ENCODE data around the gene VAT1L.

VAT1L gene

DNA sequence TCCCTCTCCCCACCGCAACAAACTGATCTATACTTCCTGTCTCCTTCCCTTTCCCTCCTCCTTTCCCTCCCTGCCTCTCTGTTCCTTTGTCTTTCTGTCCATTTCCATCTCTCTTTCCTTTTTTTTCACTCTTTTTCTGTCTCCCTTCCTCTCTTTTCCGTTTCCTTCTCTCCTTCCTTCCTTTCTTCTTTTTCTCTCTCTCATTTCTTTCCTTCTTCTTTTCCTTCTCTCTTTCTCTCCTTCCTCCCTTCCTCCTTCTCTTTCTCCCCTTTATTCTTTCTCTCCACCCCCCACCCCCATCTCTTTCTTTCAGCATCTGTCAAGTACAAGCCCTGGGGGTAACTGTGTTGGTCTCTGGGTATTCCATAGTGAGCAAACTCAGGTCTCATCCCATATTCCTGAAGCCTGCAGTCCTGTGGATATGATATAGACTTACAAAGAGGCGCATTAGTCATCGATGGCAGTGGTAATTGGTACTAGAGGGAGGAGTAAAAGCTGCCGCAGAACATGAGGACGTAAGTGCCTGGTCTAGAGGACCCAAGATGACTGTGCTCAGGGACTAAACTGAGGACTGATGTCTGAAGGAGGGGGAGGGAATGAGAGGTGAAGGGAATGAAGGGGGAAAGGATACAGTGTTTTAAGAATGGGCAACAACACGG, 50.4 kb downstream of the VAT1L start:
- Histone ChIP-seq H3K4me3 (ENCODE audit: low read length) (no peak overlapping the region), H3K4me1 (ENCODE audit: control insufficient read depth, insufficient read depth, low read length) (no peaks in the 10 kb centered on the region), H3K4me2 (ENCODE audit: low read length) (no peak overlapping the region), H3K9me3 (replicated peaks; ENCODE audit: low read length) (peaks cover 6% of the 10 kb centered on the region), H3K27me3 (ENCODE audit: control insufficient read depth, insufficient read depth, low read length) (no peaks in the 10 kb centered on the region), H3K36me3 (ENCODE audit: insufficient read depth, low read length) (no peaks in the 10 kb centered on the region), H3K9ac (ENCODE audit: low read depth, low read length) (no peak overlapping the region)

DNA sequence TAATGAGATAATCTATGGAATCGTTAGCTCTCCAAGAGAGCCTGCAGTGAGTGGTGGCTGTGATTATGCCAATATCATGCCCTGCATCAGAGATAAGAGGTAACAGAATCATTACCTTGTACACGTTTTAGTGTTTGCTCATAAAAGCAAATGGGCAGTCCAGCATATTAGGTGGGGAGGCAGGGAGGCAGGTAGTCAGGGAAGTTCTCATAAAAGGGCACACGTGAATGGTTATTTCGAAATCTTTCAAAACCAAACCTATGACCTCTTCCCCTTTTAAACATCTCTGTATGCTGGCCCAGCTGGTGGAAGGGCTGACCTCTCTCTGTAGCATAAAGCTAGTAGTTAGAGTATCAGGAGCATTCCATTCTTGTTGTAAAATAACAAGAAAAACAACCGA, 51.7 kb downstream of the VAT1L start:
- Histone ChIP-seq H3K9ac (ENCODE audit: low read depth, low read length) (no peak overlapping the region), H3K36me3 (ENCODE audit: insufficient read depth, low read length) (no peaks in the 10 kb centered on the region), H3K4me3 (ENCODE audit: low read length) (no peak overlapping the region), H3K9me3 (replicated peaks; ENCODE audit: low read length) (no peaks in the 10 kb centered on the region), H3K4me2 (ENCODE audit: low read length) (no peak overlapping the region), H3K27me3 (ENCODE audit: control insufficient read depth, insufficient read depth, low read length) (no peaks in the 10 kb centered on the region), H3K4me1 (ENCODE audit: control insufficient read depth, insufficient read depth, low read length) (no peaks in the 10 kb centered on the region)

DNA sequence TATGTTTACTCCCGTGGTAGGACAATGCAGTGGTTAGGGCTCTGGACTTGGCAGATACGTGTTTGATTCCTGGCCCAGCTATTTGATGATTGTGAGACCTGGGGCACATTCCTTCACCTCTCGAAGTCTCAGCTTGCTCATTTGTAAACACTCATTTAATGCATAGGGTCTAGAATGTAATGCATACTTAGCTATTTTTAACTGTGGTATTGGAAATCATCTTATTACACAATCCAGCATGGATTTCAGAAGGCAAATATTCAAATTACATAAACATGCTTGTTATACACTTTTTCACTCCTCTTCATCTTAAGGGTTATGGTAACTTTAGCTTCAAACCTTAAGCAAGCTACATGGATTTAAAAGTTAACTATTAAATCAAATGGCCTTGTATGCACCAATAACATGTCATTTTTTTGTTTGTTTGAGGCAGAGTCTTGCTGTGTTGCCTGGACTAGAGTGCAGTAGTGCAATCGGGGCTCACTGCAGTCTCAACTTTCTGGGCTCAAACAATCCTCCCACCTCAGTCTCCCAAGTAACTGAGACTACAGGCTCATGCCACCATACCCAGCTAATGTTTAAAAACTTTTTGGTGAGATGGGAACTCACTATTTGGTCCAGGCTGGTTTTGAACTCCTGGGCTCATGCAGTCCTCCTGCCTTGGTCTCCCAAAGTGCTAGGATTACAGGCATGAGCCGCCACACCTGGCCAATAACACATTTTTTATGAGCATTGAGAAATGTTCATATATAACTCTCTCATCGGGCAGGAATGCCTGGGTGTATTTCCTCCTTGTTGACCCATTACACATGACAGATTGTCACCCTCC, 52.5 kb downstream of the VAT1L start:
- no peak overlapping the region for H3K4me3 ChIP-seq (ENCODE audit: low read length)
- H3K9ac ChIP-seq (ENCODE audit: low read depth, low read length): no peak overlapping the region
- H3K4me1 ChIP-seq (ENCODE audit: control insufficient read depth, insufficient read depth, low read length): no peaks in the 10 kb centered on the region
- H3K9me3 ChIP-seq (replicated peaks; ENCODE audit: low read length): no peaks in the 10 kb centered on the region
- no peaks in the 10 kb centered on the region for H3K36me3 ChIP-seq (ENCODE audit: insufficient read depth, low read length)
- H3K4me2 ChIP-seq (ENCODE audit: low read length): no peak overlapping the region
- no peaks in the 10 kb centered on the region for H3K27me3 ChIP-seq (ENCODE audit: control insufficient read depth, insufficient read depth, low read length)

DNA sequence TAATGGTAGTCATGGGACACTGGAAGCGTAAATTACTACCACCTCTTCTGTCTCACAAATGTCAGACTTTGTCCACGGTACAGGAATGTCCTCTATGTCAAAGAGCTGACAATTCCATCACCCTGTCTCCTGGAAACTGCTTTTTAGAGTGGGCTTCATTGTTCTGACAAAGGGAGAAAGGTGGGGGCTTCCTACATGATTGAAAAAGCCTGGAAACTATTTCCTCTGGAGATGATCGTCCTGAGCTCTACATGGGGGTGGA, 53.1 kb downstream of the VAT1L start:
- Histone ChIP-seq H3K4me3 (ENCODE audit: low read length) (no peak overlapping the region), H3K9me3 (replicated peaks; ENCODE audit: low read length) (no peaks in the 10 kb centered on the region)

DNA sequence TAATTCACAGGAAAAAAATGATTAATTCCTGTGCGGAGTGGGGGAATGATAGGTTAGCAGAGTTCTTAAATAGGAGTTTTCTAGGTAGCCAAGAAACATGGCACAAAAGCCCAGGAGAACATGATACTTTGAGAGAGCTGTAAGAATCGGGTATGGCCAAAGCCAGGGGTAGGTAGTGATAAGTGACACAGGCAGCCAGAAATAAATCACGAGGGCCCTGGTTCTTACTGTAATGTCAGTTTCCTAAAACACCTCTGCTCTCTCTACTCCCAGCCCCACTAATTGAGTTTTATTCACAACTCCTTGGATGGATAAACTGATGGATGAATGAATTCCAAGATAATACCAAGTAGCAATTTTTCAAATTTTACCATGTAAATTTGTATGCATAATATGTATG, 54.1 kb downstream of the VAT1L start:
- H3K4me3 ChIP-seq (ENCODE audit: low read length): no peak overlapping the region
- no peak overlapping the region for H3K4me2 ChIP-seq (ENCODE audit: low read length)
- H3K9me3 ChIP-seq (replicated peaks; ENCODE audit: low read length): no peaks in the 10 kb centered on the region
- no peak overlapping the region for H3K9ac ChIP-seq (ENCODE audit: low read depth, low read length)
- H3K36me3 ChIP-seq (ENCODE audit: insufficient read depth, low read length): no peaks in the 10 kb centered on the region
- H3K27me3 ChIP-seq (ENCODE audit: control insufficient read depth, insufficient read depth, low read length): no peaks in the 10 kb centered on the region
- H3K4me1 ChIP-seq (ENCODE audit: control insufficient read depth, insufficient read depth, low read length): no peaks in the 10 kb centered on the region

More for the DNA sequence above, 53.1 kb downstream of the VAT1L start:
- H3K9ac ChIP-seq (ENCODE audit: low read depth, low read length): no peak overlapping the region
- H3K4me2 ChIP-seq (ENCODE audit: low read length): no peak overlapping the region
- H3K36me3 ChIP-seq (ENCODE audit: insufficient read depth, low read length): no peaks in the 10 kb centered on the region
- H3K27me3 ChIP-seq (ENCODE audit: control insufficient read depth, insufficient read depth, low read length): no peaks in the 10 kb centered on the region
- no peaks in the 10 kb centered on the region for H3K4me1 ChIP-seq (ENCODE audit: control insufficient read depth, insufficient read depth, low read length)

DNA sequence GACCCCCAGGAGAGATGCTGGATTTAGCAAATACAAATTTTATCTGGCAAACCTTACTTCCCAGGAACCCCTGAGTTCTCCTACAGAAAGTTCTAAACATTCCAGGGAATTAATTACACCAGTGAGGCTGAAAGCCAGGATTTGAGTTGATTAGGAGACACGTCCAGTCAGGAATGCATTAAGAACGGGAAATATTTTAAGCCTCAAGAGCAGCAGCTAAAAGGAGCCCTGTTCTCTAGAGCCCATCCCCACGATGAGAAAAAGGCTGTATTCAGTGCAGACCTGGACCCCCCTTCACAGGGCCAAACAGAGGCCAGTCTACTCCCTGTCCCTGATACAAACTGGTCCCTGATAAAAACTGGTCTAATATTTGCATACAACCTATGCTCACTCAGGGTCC, 55.0 kb downstream of the VAT1L start:
- Histone ChIP-seq H3K9ac (ENCODE audit: low read depth, low read length) (no peak overlapping the region), H3K4me2 (ENCODE audit: low read length) (no peak overlapping the region), H3K36me3 (ENCODE audit: insufficient read depth, low read length) (no peaks in the 10 kb centered on the region), H3K27me3 (ENCODE audit: control insufficient read depth, insufficient read depth, low read length) (no peaks in the 10 kb centered on the region), H3K4me3 (ENCODE audit: low read length) (no peak overlapping the region), H3K9me3 (replicated peaks; ENCODE audit: low read length) (no peaks in the 10 kb centered on the region), H3K4me1 (ENCODE audit: control insufficient read depth, insufficient read depth, low read length) (no peaks in the 10 kb centered on the region)

DNA sequence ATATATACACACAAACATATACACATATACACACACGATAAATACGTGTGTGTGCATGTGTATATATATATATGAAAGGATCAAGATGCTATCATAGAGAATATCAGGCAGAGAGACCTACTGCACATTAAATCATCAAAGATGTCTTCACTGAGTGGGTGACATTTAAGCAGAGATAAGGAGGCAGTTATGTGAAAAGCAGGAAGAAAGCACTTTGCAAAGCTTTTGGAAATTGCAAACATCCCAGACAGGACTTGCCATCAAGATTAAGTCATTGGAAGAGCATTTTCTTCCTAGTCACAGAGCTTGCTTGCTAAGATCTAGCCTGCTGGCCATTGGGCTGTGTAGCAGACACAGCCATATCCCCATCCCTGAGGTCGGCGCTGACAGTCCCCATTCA, 56.4 kb downstream of the VAT1L start:
- H3K4me3 ChIP-seq (ENCODE audit: low read length): no peak overlapping the region
- H3K4me1 ChIP-seq (ENCODE audit: control insufficient read depth, insufficient read depth, low read length): no peaks in the 10 kb centered on the region
- no peak overlapping the region for H3K4me2 ChIP-seq (ENCODE audit: low read length)
- H3K27me3 ChIP-seq (ENCODE audit: control insufficient read depth, insufficient read depth, low read length): no peaks in the 10 kb centered on the region
- H3K9me3 ChIP-seq (replicated peaks; ENCODE audit: low read length): no peaks in the 10 kb centered on the region
- H3K9ac ChIP-seq (ENCODE audit: low read depth, low read length): no peak overlapping the region
- no peaks in the 10 kb centered on the region for H3K36me3 ChIP-seq (ENCODE audit: insufficient read depth, low read length)

DNA sequence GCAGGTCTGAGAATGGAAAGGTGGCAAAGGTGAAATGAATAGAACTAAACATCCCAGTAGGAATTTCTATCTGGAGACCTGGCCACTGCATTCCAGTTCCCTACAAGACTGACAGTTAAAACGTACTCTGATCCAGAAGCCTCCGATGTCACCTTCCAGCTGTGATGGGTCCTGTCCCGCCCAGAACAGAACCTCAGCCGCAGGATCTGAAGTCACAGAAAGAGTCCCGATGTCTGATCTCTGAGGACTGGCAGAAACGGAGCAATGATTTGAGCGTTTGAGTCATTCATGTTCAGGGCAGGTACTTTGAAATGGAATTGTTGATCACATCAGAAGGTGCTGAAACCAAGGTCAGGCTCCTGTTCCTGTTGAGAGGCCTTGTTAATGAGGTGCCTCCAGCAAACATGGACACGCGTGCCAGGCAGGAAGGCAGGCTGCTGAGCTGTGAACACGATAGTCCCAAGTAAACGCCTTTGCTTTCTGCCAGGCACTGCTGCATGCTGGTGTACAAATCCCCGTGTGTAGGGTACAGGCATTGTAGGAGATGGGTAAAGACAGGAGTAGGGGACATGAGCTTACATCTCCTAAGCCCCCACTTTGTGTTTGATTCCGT, 61.4 kb downstream of the VAT1L start:
- Histone ChIP-seq H3K9ac (ENCODE audit: low read depth, low read length) (no peak overlapping the region), H3K4me3 (ENCODE audit: low read length) (no peak overlapping the region), H3K9me3 (replicated peaks; ENCODE audit: low read length) (peaks cover 10% of the 10 kb centered on the region), H3K4me1 (ENCODE audit: control insufficient read depth, insufficient read depth, low read length) (no peaks in the 10 kb centered on the region), H3K27me3 (ENCODE audit: control insufficient read depth, insufficient read depth, low read length) (no peaks in the 10 kb centered on the region), H3K36me3 (ENCODE audit: insufficient read depth, low read length) (no peaks in the 10 kb centered on the region), H3K4me2 (ENCODE audit: low read length) (no peak overlapping the region)

DNA sequence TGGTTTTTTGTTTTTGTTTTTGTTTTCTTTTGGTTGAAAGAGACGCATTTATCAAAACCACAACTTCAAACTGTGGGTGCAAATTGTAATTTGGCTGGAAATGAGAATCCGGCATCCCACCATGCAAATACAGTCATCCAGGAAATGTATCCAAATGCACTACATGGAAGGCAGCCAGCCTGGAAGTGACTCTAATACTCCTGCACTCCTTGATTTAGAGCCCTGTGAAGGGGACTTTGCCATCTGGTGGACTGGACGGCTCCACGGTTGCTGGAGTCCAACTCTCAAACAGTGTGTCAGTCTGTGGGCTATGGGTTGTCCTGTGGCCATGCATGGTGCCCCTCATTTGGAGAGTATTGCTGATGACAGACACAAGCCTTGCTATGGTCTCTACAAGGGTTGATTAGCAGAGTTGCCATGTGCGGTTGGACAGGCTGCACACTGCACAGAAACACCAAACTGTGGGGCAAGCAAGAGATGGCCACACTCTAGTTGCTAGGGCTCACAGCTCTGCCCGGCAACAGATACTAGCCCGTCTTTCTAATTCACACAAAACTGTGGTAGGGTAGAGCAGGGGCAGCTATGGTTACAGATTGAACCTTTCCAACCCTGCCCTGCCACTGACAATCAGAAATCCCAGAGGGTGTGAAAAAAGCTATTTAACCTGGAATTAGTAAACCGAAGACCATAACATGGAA, 62.4 kb downstream of the VAT1L start:
- Histone ChIP-seq H3K4me1 (ENCODE audit: control insufficient read depth, insufficient read depth, low read length) (no peaks in the 10 kb centered on the region), H3K36me3 (ENCODE audit: insufficient read depth, low read length) (no peaks in the 10 kb centered on the region), H3K9me3 (replicated peaks; ENCODE audit: low read length) (peaks cover 10% of the 10 kb centered on the region)

DNA sequence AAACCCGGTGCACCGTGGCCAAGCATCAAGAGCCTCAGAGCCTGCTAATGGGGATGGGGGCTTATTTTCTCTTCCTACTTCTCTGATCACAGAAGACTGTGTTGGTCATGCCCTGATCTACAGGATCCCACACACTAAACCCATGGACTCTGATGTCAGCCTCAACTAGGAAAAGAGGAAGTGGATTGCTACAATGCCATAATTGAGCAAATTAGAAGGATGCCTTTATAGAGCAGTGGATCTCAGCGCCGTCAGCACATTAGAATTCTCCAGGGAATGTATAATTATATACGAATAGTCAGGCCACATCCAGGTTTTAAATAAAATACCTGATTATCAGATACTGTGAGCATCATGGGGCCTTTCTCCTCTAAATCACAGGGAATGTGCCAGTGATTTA, 64.8 kb downstream of the VAT1L start:
- Histone ChIP-seq H3K4me3 (ENCODE audit: low read length) (no peak overlapping the region), H3K4me1 (ENCODE audit: control insufficient read depth, insufficient read depth, low read length) (no peaks in the 10 kb centered on the region), H3K36me3 (ENCODE audit: insufficient read depth, low read length) (no peaks in the 10 kb centered on the region), H3K9ac (ENCODE audit: low read depth, low read length) (no peak overlapping the region), H3K9me3 (replicated peaks; ENCODE audit: low read length) (peaks cover 10% of the 10 kb centered on the region), H3K27me3 (ENCODE audit: control insufficient read depth, insufficient read depth, low read length) (no peaks in the 10 kb centered on the region), H3K4me2 (ENCODE audit: low read length) (no peak overlapping the region)

More for the DNA sequence above, 62.4 kb downstream of the VAT1L start:
- no peak overlapping the region for H3K4me3 ChIP-seq (ENCODE audit: low read length)
- no peaks in the 10 kb centered on the region for H3K27me3 ChIP-seq (ENCODE audit: control insufficient read depth, insufficient read depth, low read length)
- no peak overlapping the region for H3K9ac ChIP-seq (ENCODE audit: low read depth, low read length)
- no peak overlapping the region for H3K4me2 ChIP-seq (ENCODE audit: low read length)

DNA sequence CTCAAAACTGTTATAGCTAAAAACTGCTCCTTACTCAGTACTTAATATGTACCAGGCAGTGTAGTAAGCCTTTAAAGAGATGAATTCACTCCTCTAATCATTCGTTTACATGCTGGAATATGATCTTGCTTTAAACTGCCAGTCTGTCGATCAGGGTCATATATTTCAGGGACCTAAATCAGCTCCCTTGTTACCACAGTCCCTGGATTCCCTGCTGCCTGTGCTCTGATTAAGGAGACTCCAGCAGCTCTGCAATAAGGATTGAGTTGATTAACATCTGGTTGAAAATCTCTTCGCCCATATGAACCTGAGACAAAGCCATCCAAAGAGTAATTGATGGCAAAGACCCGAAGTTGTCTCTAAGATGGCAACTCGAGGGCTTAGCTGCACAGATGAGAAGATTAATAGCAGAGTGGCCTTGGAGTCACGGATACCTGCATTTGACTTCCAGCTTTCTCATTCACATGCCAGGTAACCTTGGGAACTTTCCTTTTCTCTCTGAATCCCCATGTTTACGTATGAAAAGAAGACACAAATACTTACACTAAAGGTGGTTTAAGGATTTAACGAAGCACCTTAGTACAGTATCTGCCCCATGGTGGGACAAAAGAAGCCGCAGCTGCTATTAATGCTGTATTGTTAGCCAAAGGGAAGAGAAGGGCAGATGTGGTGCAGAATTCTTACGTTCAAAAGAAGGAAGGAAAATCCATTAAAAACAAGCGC, 68.2 kb downstream of the VAT1L start:
- Histone ChIP-seq H3K4me1 (ENCODE audit: control insufficient read depth, insufficient read depth, low read length) (no peaks in the 10 kb centered on the region), H3K9ac (ENCODE audit: low read depth, low read length) (no peak overlapping the region), H3K36me3 (ENCODE audit: insufficient read depth, low read length) (no peaks in the 10 kb centered on the region), H3K9me3 (replicated peaks; ENCODE audit: low read length) (peaks cover 15% of the 10 kb centered on the region), H3K4me3 (ENCODE audit: low read length) (no peak overlapping the region), H3K27me3 (ENCODE audit: control insufficient read depth, insufficient read depth, low read length) (no peaks in the 10 kb centered on the region), H3K4me2 (ENCODE audit: low read length) (no peak overlapping the region)

All from skeletal muscle satellite cell (primary cell).